OCI-LY1 (cell line): ENCODE results near the gene MACROD2.

Source experiments
- H2AFZ ChIP-seq: fragments of 200-600 bp; sonication (generic), shearing (Covaris generic); 2 replicates; pipeline ENCODE4 v1.6.0; 2014; ENCODE audit warnings: antibody characterized with exemption, mild to moderate bottlenecking, low read length
- H3F3A ChIP-seq: fragments of 200-600 bp; sonication (generic), shearing (Covaris generic); 2 replicates; pipeline ENCODE4 v1.6.0; 2014; ENCODE audit warnings: mild to moderate bottlenecking, antibody characterized with exemption, low read length, moderate library complexity; ENCODE audit not compliant: insufficient read depth
- H3K27ac ChIP-seq: fragments of 200-600 bp; sonication (generic); 2 replicates; pipeline ENCODE4 v1.5.1; 2014; ENCODE audit warnings: low read length, mixed run types, mild to moderate bottlenecking, low read depth; ENCODE audit not compliant: poor library complexity, severe bottlenecking
- H3K27me3 ChIP-seq: fragments of 200-600 bp; sonication (generic); 2 replicates; pipeline ENCODE4 v1.6.0; 2014; ENCODE audit warnings: antibody characterized with exemption, mild to moderate bottlenecking, low read length, moderate library complexity; ENCODE audit not compliant: insufficient read depth
- H3K36me3 ChIP-seq: fragments of 200-600 bp; sonication (generic); 2 replicates; pipeline ENCODE4 v1.6.1; 2014; ENCODE audit warnings: mild to moderate bottlenecking, antibody characterized with exemption, low read length, moderate library complexity, mixed read lengths; ENCODE audit not compliant: insufficient read depth
- H3K4me1 ChIP-seq: fragments of 200-600 bp; sonication (generic); 2 replicates; pipeline ENCODE4 v1.5.1; 2014; ENCODE audit warnings: mild to moderate bottlenecking, low read length, moderate library complexity; ENCODE audit not compliant: insufficient read depth, severe bottlenecking
- H3K4me2 ChIP-seq: fragments of 200-600 bp; sonication (generic), shearing (Covaris generic); 2 replicates; pipeline ENCODE4 v1.6.1; 2014; ENCODE audit warnings: low read length
- H3K4me3 ChIP-seq: fragments of 200-600 bp; sonication (generic); 2 replicates; pipeline ENCODE4 v1.5.1; 2014; ENCODE audit warnings: low read length, low read depth, mild to moderate bottlenecking, mixed read lengths; ENCODE audit not compliant: poor library complexity, severe bottlenecking
- H3K79me2 ChIP-seq: fragments of 200-600 bp; shearing (Covaris generic); 2 replicates; pipeline ENCODE4 v1.6.1; 2016; ENCODE audit warnings: mixed run types, low read length, mixed read lengths; ENCODE audit not compliant: insufficient read depth
- H3K9ac ChIP-seq: fragments of 200-600 bp; sonication (generic), shearing (Covaris generic); 2 replicates; pipeline ENCODE4 v1.6.1; 2014; ENCODE audit warnings: mild to moderate bottlenecking, low read length, mixed read lengths
- H3K9me2 ChIP-seq: fragments of 200-600 bp; sonication (generic), shearing (Covaris generic); 2 replicates; pipeline ENCODE4 v1.6.1; 2014; ENCODE audit warnings: low read depth, mild to moderate bottlenecking, low read length, mixed read lengths
- H3K9me3 ChIP-seq: fragments of 200-600 bp; shearing (Covaris generic); 2 replicates; pipeline ENCODE4 v1.6.1; 2014; ENCODE audit warnings: low read length, mixed read lengths
- H4K20me1 ChIP-seq: fragments of 200-600 bp; sonication (generic), shearing (Covaris generic); 2 replicates; pipeline ENCODE4 v1.6.0; 2016; ENCODE audit warnings: mild to moderate bottlenecking, low read length; ENCODE audit not compliant: insufficient read depth
- EZH2 ChIP-seq: fragments of 200-600 bp; sonication (generic), shearing (Covaris generic); IDR thresholded peaks from 2 replicates; pipeline ENCODE4 v1.8.0; 2017; ENCODE audit warnings: borderline replicate concordance, mixed run types, mild to moderate bottlenecking, antibody characterized with exemption, low read length, moderate library complexity, mixed read lengths
- TF ChIP-seq, protein P1 (sequence below): fragments of 200-600 bp; sonication (generic), shearing (Covaris generic); IDR thresholded peaks from 2 replicates; pipeline ENCODE4 v1.5.1; 2017; ENCODE audit warnings: mild to moderate bottlenecking, antibody characterized with exemption, low read length, moderate library complexity, mixed read lengths

Gene MACROD2

DNA sequence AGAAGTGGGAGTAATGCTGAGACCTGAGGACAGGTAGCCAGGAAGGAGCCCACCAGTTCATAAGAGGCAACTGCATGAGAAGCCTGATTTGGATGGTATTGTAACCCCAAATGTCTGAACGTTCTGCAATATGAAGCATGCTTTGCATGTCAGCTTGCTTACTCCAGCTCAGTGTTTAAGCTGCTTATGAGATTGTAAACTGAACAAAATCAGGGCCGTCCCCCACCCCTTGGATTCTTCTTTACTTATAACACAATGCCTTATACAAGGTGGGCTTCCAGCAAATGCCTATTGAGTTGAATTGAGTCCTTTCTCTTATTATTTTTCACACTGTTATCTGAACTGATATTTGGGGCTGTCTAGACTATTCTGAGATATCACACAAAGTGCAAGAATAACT is 1816.6 kb downstream of the MACROD2 start:
- H3K9ac ChIP-seq: no peak overlapping the region
- no peaks in the 10 kb centered on the region for H4K20me1 ChIP-seq
- no peaks in the 10 kb centered on the region for H3F3A ChIP-seq
- H3K36me3 ChIP-seq: no peaks in the 10 kb centered on the region
- no peaks in the 10 kb centered on the region for H3K4me1 ChIP-seq
- no peaks in the 10 kb centered on the region for H3K9me2 ChIP-seq
- H3K4me3 ChIP-seq: no peak overlapping the region
- no peaks in the 10 kb centered on the region for H3K27me3 ChIP-seq
- H3K27ac ChIP-seq: no peak overlapping the region
- no peaks in the 10 kb centered on the region for H3K9me3 ChIP-seq
- no peak overlapping the region for H2AFZ ChIP-seq
- TF ChIP-seq, protein P1, sequence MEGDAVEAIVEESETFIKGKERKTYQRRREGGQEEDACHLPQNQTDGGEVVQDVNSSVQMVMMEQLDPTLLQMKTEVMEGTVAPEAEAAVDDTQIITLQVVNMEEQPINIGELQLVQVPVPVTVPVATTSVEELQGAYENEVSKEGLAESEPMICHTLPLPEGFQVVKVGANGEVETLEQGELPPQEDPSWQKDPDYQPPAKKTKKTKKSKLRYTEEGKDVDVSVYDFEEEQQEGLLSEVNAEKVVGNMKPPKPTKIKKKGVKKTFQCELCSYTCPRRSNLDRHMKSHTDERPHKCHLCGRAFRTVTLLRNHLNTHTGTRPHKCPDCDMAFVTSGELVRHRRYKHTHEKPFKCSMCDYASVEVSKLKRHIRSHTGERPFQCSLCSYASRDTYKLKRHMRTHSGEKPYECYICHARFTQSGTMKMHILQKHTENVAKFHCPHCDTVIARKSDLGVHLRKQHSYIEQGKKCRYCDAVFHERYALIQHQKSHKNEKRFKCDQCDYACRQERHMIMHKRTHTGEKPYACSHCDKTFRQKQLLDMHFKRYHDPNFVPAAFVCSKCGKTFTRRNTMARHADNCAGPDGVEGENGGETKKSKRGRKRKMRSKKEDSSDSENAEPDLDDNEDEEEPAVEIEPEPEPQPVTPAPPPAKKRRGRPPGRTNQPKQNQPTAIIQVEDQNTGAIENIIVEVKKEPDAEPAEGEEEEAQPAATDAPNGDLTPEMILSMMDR: no peak
- no peak for TF ChIP-seq EZH2
- no peaks in the 10 kb centered on the region for H3K79me2 ChIP-seq
- no peak overlapping the region for H3K4me2 ChIP-seq

DNA sequence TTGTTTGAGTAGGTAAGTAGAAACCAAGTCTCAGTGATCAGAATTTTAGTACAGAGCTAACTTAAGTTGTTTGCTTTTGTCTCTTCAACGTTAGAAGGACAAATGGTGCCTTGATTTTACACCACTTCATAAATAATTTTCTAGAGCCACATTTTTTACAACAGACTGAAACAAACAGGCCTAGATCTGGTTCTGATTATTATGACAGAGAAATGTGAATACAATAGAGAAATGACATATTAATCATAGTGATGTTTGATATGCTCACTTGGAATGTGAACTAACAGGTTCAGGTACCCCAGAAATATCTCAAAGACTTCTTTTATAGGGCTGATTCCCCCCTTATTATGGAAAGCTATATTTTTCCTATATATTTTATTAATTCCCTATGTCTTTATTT is 1817.4 kb downstream of the MACROD2 start:
- Histone ChIP-seq H3K4me2 (no peak overlapping the region), H3K4me3 (no peak overlapping the region), H3K36me3 (no peaks in the 10 kb centered on the region), H3K9me3 (no peaks in the 10 kb centered on the region), H3K79me2 (no peaks in the 10 kb centered on the region), H3K4me1 (no peaks in the 10 kb centered on the region), H2AFZ (no peak overlapping the region), H3F3A (no peaks in the 10 kb centered on the region), H3K9ac (no peak overlapping the region), H3K27me3 (no peaks in the 10 kb centered on the region), H3K27ac (no peak overlapping the region), H3K9me2 (no peaks in the 10 kb centered on the region), H4K20me1 (no peaks in the 10 kb centered on the region)
- no peak for TF ChIP-seq EZH2
- TF ChIP-seq, protein P1: no peak

DNA sequence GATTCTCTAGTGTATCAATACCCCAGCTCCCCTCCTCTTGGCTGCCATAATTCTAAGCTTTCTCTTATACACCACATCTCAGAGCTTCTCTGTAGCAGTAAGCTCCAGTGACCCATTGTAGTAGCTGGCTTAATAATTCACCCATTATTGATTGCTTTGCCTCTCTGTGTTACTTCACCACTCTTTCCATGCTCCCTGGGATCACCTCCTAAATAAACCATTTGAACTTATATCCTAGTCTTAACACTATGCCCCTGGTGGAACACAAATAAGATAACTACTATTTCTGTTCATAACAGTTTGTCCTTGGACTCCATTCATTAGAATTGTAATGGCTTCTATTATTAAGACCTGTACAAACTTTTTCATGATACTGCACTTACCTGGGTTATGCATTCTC is 1819.0 kb downstream of the MACROD2 start:
- H3K4me3 ChIP-seq: no peak overlapping the region
- no peaks in the 10 kb centered on the region for H3K36me3 ChIP-seq
- H3K27me3 ChIP-seq: no peaks in the 10 kb centered on the region
- H3K79me2 ChIP-seq: no peaks in the 10 kb centered on the region
- no peak overlapping the region for H3K9ac ChIP-seq
- no peaks in the 10 kb centered on the region for H4K20me1 ChIP-seq
- no peak overlapping the region for H3K27ac ChIP-seq
- no peak overlapping the region for H3K4me2 ChIP-seq
- no peak for TF ChIP-seq EZH2
- TF ChIP-seq, protein P1: no peak
- no peak overlapping the region for H2AFZ ChIP-seq
- no peaks in the 10 kb centered on the region for H3F3A ChIP-seq
- no peaks in the 10 kb centered on the region for H3K9me3 ChIP-seq
- no peaks in the 10 kb centered on the region for H3K9me2 ChIP-seq
- no peaks in the 10 kb centered on the region for H3K4me1 ChIP-seq
